Measurements from ENCODE around the gene CALN1.

DNA sequence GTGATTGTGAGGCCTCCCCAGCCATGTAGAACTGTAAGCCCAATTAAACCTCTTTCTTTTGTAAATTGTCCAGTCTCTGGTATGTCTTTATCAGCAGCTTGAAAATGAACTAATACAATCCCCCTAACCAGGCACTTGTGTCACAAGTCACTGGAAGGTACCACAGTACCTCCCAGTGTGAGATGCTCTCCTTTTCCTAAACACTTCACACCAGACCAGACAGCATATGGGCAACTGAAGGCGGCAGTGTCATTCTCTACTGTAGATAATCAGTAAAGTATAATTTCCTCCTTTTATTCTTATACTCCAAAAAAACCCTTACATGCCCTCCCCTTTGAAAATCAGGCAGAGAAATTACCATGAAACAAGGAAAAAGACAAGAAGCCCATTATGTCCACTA, 113.2 kb downstream of the CALN1 start:
- TF ChIP-seq CTCF (conservative IDR thresholded peaks at IDR 0.05), result no peak
- no peak for TF ChIP-seq ZFX (IDR thresholded peaks at IDR 0.05)
